HG03064 (cell line): ENCODE results near the gene DNAJC22.
"Not testable (repeated sequence)": the region's sequence is repeated elsewhere in the genome, so short reads cannot be mapped to it uniquely, and the experiment has no call there.

ENCODE experiments used
- ATAC-seq: cut with Tn5 transposase; IDR thresholded peaks from one replicate; pipeline ENCODE4 v1.9.1; 2021; ENCODE audit warnings: low read depth; ENCODE audit not compliant: unreplicated experiment

The DNAJC22 gene

GRCh38 chr12:49367381-49368239 lies 20.9 kb downstream of the DNAJC22 start, which contains the start of gene SPATS2:
TSS of gene SPATS2 (plus strand) at chr12:49367462. CDS start at chr12:49461013, 93,551 bp downstream.
- no peak for ATAC-seq

DNA sequence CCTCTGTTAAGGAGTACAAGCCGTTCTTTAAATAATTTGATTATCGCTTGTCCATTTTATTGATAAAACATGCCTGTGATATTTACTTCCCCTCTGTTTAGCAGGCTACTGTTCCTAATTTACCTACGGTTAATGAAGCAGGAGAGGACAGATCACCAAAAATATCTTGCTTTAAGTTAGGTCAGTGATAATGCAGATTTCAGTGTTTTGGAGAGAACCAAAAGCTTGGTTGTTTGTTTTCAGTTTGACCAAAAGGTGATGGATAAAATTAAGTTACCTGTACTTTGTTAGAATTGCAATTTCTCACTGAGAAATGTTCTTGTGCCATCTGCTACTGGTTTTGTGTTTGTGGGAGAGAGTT lies 21.5 kb downstream of the DNAJC22 start:
- no peak for ATAC-seq

DNA sequence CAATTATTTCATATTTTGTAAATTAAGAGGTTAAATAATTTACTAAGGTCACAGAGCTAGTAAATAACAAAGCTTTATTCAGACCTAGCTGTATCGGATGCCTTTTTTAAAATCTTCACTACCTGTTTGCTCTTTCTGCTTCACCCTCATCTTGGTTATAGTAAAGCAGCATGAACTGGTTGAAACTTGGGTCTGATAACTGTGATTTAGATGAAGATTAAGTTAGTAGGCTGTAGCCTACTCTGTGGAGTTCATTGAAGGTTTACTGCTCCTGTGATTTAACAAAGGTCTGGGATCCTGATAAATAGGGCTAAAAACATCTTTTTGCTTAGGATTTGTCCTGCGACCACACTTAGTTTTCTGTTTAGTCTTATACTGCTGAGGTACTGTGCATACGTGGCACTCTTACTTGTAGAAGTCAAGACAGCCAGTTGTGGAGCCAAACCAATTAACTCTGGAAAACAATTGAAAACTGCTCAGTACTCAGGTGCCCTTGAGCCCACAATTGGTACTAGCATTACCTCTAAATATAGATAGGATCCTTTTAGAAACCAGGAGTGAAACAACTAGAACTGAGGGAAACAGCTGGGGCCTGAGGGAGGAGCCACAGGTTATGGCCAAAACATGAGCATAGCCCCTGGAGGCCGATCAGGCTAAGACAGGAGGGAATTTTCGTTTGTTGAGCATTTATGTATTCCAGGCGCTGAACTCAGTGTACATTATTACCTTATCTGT lies 22.9 kb downstream of the DNAJC22 start:
- ATAC-seq: peak; percentile 51

- ATAC-seq: no peak
These were observed 23.9 kb downstream of the DNAJC22 start for GRCh38 chr12:49370539-49370938.

GRCh38 chr12:49375406-49375805 lies 28.7 kb downstream of the DNAJC22 start:
- ATAC-seq: no peak

DNA sequence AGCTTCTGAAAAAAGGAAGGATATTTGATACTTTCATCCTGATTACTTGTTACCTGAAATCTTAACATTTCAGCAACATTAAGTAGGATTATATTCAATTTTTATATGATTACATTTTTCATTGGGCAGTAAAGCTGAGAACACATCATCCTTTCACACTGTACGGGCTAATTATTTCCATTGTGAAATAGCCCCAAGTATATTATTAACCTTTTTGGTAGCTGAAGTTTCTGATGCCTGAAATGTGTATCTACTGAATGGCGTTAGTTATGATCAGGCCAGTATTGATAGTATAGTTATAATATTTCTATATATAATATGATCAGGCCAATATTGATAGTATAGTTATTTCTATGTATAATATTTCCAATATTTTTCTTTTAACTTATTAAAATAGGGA lies 30.7 kb downstream of the DNAJC22 start:
- no peak for ATAC-seq

- ATAC-seq: not testable (repeated sequence)
These were observed 33.5 kb downstream of the DNAJC22 start for GRCh38 chr12:49380184-49380583.

DNA sequence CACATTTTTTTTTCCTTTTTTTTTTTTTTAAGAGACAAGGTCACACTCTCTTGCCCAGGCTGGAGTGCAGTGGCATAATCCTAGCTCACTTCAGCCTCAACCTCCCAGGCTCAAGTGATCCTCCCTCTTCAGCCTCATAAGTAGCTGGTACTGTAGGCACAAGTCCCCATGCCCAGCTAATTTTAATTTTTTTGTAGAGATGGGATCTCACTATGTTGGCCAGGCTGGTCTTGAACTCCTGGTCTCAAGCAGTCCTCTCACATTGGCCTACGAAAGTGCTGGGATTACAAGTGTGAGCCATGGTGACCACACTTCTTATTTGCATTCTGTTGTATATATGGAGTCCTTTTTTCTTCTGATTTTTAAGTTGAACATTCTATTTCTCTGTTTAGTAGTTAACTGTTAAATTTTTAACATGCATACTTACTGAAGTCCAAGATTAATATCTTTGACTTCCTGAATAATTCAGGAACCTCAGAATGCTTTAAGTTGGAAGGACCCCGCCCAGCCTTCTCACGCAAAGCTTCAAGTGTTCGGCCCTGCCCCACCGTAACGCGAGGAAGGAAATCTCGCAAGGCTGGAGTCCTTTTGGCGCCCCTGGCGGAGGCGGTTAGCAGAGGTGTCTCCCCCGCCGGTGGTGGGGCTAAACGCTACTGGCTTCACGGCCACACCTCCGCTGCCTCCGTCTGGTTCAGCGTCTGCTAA lies 42.1 kb downstream of the DNAJC22 start:
- ATAC-seq: no peak

GRCh38 chr12:49389387-49389703 lies 42.7 kb downstream of the DNAJC22 start:
- no peak for ATAC-seq

DNA sequence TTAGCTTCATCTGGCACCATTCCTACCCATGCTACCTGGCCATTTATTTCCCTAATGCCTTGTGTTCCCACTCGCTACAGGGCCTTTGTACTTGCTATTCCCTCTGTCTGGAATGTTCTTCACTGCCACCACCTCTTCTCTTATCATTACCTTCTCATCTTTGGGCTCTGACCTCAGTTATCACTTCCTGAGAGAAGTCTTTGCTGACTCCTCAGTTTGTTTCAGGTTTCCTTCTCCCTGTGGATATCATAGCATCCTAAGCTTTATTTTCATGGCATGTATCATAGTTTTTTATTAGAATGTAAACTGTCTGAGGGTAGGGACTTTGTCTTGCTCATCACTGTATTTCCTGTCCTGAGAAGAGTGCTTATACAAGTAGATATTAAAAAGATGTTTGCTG lies 50.3 kb downstream of the DNAJC22 start:
- ATAC-seq: no peak

DNA sequence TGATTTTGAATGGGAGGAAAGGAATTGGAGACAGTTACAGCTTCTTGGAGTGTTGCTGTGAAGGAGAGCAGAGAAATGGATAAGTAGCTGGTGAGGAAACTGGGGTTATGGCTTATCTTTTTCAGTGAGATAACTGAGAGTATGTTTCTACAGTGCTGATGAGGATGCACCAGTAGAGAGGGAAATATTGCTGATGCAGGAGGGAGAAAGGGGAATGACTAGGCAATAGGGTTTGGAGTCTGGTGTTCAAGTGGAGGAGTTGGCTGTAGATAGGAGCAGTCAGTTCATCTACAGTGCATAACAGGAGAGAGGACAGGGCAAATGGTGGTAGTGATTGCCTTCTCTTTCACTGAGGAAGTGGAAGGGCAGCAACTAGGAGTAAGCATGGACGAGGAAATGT lies 53.6 kb downstream of the DNAJC22 start:
- no peak for ATAC-seq
